Stimulated activated CD8-positive, alpha-beta memory T cell treated with anti-CD3 and anti-CD28 coated beads, Interleukin-4, amount 100 ng/mL, for 1 hour (primary cell): ENCODE data around the gene PRR36.

ENCODE experiments used
- DNase-seq, 2 donors: peaks; one replicate each; pipeline ENCODE4 v3.0.0-alpha.2; 2020; ENCODE audit warnings: low read depth in 2 of 2, low spot score in 1 of 2

PRR36 gene

GRCh38 chr19:7846155-7846646 is 28.0 kb downstream of the PRR36 start:
- no peak for DNase-seq

- DNase-seq, result no peak
These were observed 28.6 kb downstream of the PRR36 start for GRCh38 chr19:7845390-7846154.

DNA sequence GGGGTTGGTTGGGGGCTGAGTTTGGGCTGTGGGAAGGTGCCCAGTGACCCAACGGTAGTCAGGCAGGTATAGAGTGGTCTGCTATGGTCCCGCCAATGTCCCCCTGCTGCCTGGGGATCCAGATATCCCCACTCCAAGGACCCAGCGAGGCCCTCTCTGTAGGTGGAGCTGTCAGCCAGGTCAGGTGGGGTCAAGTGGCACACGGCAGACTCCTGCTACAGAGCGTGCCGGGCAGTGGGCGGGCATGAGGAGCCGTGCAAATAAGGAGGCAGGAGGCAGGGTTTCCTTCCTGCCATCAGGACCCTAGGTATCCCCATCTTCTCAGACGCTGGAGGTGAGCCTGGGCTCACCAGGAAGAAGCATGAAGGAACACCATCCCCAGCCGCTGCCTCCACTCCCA is 29.2 kb downstream of the PRR36 start:
- no peak for DNase-seq

GRCh38 chr19:7844405-7844804 is 29.8 kb downstream of the PRR36 start:
- DNase-seq, result no peak

DNA sequence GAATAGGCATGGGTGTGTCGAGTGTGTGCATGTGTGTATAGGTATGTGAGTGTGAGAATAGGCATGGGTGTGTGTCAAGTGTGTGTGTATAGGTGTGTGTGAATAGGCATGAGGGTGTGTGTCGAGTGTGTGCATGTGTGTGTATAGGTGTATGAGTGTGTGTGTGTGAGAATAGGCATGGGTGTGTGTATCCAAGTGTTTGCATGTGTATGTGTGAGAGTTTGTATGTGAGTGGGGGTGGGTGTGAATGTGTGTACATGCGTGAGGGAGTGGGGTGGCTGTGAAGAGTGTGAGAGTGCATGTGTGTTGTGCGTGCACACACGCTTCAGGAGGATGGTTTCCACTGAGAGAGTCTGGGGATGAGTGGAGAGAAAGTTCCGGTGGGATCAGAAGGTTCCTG is 30.7 kb downstream of the PRR36 start:
- no peak for DNase-seq

DNA sequence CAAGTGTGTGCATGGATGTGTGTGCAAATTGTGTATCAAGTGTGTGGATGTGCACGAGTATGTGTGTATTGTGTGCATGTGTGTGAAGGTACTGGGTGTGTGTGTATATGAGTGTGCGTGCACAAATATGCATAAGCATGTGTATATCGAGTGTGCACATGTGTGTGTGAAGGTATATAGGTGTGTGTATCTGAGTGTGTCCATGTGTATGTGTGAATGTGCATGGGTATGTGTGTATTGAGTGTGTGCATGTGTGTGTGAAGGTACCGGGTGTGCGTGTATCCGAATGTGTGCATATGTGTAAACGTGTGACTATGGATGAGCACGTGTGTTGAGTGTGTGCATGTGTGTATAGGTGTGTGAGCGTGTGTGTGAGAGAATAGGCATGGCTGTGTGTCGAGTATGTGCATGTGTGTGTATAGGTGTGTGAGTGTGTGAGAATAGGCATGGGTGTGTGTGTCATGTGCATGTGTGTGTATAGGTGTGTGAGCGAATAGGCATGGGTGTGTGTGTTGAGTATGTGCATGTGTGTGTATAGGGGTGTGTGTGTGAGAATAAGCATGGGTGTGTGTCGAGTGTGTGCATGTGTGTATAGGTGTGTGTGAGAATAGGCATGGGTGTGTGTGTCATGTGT is 31.4 kb downstream of the PRR36 start:
- DNase-seq, result no peak

DNA sequence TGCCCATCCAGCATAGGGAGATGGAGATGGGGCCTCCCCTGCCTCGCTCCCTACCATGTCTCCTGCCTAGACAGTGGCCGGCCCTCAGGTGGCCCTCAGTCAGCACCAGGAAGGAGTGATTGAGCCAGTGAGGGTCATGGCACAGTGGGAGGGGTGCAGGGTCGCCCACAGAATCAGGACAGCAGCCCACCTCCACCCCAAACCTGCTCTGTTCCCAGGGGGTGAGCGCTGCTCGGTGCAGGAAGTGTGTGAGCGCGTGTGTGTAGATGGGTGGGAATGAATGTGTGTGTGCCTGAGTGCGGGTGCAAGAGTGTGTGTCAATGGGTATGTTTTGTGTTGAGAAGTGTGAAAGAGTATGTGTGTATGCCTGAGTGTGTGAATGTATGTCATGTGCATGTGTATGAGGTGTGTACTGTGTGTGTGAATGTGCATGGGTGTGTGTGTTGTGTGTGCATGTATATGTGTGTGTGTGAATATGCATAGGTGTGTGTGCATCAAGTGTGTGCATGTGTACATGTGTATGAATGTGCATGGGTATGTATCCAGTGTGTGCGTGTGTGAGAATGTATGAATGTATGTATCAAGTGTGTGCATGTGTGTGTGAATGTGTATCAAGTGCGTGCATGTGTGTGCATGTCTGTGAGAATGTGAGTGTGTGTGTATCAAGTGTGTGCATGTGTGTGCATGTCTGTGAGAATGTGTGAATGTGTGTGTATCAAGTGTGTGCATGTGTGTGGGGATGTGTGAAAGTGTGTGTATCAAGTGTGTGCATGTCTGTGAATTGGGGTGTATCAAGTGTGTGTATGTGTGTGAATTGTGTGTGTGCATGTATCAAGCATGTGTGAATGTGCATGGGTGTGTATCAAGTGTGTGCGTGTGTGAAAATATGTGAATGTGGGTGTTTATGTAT is 32.2 kb downstream of the PRR36 start:
- no peak for DNase-seq

DNA sequence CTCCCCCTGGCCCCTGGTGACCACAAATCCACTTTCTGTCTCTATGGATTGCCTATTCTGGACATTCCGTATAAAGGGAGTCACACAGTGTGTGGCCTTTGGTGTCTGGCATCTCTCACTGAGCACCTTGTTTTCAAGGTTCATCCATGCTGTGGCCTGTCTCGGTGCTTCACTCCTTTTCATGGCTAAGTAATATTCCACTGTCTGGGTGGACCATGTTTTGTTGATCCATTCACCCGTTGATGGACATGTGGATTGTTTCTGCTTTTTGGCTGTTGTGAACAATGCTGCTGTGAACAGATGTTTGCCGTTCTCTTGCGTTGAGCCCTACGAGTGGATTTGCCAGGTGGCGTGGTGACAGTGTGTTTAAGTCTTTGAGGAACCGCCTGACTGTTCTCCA is 33.6 kb downstream of the PRR36 start:
- no peak for DNase-seq

- no peak for DNase-seq
These were observed 34.7 kb downstream of the PRR36 start for GRCh38 chr19:7839476-7839875.

DNA sequence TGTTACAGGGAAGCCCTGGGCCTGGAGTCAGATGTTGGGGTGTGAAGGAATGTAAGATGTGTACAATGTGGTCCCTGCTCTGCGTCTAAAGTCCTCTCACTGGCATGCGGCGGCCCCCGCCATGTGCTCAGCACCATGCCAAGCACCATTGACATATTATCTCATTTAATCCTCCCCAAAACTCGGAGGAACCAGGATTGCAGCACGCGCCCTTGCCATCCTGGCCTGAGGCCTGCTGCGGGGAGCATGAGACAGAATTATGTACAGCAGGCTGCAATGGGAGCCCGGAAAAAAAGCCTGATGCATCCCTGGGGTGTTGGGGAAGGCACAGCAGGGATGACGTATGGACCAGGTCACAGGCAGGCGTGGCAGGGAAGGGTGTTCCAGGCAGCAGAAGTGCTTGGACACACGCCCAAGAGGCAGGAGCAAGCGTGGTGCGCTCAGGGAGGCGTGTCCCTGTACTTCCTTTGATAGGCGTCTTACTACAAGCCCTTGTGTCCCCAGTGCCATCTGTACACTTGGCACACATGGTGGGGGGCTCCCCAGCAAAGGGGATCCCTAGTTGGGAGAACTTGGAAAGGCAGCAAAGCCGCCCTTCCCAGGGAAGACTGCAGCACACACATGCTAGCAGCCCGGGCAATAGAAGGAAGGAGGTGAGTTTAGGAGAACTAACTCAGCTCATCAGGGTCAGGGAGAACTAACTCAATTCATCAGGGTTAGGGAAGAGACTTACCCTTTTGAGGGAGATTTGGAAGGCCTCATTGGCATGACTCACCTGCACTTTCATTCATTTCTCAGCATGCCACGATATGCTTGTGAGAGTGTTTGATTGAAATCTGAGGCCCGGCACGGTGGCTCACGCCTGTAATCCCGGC is 40.7 kb downstream of the PRR36 start:
- no peak for DNase-seq

GRCh38 chr19:7832781-7833180 is 41.4 kb downstream of the PRR36 start:
- DNase-seq, result no peak

DNA sequence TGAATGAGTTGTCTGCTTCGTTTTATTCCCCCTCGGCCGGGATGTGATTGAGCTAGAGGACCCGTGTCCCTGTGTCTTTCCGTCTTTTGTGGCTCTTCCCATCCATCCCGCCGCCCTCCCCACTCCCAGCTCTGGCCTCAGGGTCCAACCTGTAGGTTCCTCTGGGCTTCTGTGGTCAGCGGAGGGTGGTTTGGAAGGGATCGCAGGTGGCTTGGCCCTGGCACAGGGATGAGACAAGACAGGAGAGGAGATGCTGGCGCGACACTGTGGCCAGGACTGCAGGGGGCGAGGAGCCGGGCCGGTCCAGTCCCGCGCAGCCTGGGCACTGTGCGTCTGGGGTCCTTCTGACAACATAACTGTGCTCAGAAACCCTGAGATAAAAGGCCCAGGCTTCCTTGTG is 42.2 kb downstream of the PRR36 start:
- DNase-seq, result no peak

GRCh38 chr19:7831452-7831851 is 42.7 kb downstream of the PRR36 start:
- DNase-seq, result no peak

DNA sequence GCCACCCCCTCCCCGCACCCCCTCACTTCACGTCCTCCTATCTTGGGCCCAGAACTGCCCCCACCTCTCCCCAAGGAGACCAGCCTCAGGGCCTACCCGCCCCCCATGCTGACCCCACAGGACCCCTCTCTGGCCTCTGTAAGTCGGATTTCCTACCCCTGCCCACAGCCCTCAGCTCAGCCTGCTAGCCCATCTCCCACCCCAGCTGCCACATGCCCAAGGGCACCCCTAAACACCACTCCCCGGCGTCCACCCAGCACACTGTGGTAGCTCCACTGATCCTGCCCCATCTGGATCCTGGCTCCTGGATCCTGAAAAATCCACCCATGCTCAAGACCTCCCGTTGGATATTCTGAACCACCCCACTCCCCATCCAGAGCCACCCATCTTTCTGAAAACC is 43.4 kb downstream of the PRR36 start:
- DNase-seq, result no peak

- no peak for DNase-seq
These were observed 43.9 kb downstream of the PRR36 start for GRCh38 chr19:7830272-7830771.

DNA sequence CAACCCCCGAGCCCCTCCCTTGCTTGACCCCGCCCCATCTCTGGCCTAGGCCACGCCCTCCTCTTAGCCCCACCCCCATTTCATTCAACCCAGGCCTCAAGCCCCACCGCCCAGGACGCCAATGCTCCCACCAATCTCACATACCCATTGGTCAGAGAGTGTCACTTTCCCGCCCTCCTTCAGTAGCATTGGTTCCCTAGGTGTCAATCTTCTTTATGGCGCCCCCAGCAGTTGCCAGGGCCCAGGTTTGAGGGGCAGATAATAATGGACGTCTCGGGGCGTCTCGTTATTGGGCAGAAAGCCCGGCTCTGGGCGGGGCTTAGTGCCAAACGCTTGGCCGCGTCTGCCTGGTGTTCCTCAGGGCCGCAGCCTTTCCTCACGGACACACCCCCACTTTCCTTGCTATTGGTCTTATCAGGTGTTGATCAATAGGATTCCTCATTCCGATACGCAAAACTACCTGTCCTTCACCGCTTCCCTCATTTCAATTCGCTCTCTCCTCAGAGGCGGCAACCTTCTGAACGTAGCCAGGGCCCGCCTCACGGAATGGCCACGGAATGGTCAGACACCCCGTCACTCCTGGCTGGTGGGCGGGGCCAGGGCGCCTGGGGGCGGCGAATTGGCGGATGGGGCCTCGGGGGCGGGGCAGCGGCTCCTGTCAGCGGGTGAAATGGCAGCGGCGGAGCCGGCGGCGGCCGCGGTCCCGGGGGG is 44.5 kb downstream of the PRR36 start, which contains the start of gene EVI5L:
TSS of gene EVI5L (plus strand) at position 658 of the 711 bp plus-strand sequence. CDS start 16,325 bp downstream, outside the sequence.
- DNase-seq, result peak; percentile 98

DNA sequence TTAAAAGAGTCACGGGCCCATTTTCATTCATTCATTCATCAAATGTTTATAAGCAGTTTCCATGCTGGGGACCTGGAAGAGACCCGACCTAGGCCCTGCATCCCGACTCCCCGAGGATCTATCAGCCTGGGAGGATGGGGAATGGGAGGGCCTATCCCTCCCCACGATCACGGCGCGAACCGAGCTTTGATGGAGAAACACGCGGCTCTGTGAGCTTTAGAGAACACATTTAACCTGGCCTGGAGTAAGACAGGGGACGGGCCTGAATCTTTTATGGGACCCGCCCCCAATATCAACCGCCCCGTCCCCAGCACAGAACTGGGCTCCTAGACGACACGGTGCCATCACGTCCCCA is 45.0 kb downstream of the PRR36 start:
- DNase-seq, result no peak

- no peak for DNase-seq
These were observed 50.4 kb downstream of the PRR36 start for GRCh38 chr19:7823686-7824301.

- DNase-seq, result no peak
These were observed 51.2 kb downstream of the PRR36 start for GRCh38 chr19:7822910-7823515.
